ES-I3 (cell line): ENCODE measurements around the gene TRMT5.

Source experiments
- H3K36me3 ChIP-seq: 2 replicates; pipeline ENCODE4 v1.6.1; 2013; ENCODE audit warnings: mild to moderate bottlenecking, low read length, control low read depth, moderate library complexity; ENCODE audit not compliant: insufficient read depth
- H3K4me1 ChIP-seq: 2 replicates; pipeline ENCODE4 v1.6.1; 2013; ENCODE audit warnings: mild to moderate bottlenecking, control low read depth, low read length; ENCODE audit not compliant: insufficient read depth
- H3K9ac ChIP-seq: 2 replicates; pipeline ENCODE4 v1.6.1; 2013; ENCODE audit warnings: low read depth, mild to moderate bottlenecking, low read length, moderate library complexity
- H3K9me3 ChIP-seq: 2 replicates; pipeline ENCODE4 v1.6.1; 2013; ENCODE audit warnings: mild to moderate bottlenecking, low read length, moderate library complexity; ENCODE audit not compliant: control insufficient read depth, insufficient read depth

TRMT5 gene

GRCh38 chr14:60980811-60981632, at the start of gene TRMT5, which contains the start of gene SLC38A6:
Gene TRMT5, minus strand, starts transcription at chr14:60981079. Its CDS starts 106 bp downstream, at chr14:60980973.
Gene SLC38A6, plus strand, starts transcription at chr14:60981245. Its CDS starts 33 bp downstream, at chr14:60981278.
- Histone ChIP-seq H3K9me3 (no peaks in the 10 kb centered on the region), H3K9ac (peak within 1 kb of the TSS; percentile 85), H3K4me1 (no peaks in the 10 kb centered on the region), H3K36me3 (no peaks in the 10 kb centered on the region)

GRCh38 chr14:61026526-61026925, 45.6 kb upstream of the TRMT5 start:
- no peaks in the 10 kb centered on the region for H3K36me3 ChIP-seq
- no peaks in the 10 kb centered on the region for H3K9me3 ChIP-seq
- H3K9ac ChIP-seq, result no peak overlapping the region
- H3K4me1 ChIP-seq, result no peaks in the 10 kb centered on the region; the same call in 1 of the 2 replicates

GRCh38 chr14:61025251-61026223, 44.7 kb upstream of the TRMT5 start:
- H3K9me3 ChIP-seq, result no peaks in the 10 kb centered on the region
- no peak overlapping the region for H3K9ac ChIP-seq
- H3K36me3 ChIP-seq, result no peaks in the 10 kb centered on the region; the same call in 1 of the 2 replicates
- H3K4me1 ChIP-seq, result no peaks in the 10 kb centered on the region; the same call in 1 of the 2 replicates

- Histone ChIP-seq H3K36me3 (no peaks in the 10 kb centered on the region; the same call in 1 of the 2 replicates), H3K9ac (no peak overlapping the region), H3K4me1 (no peaks in the 10 kb centered on the region), H3K9me3 (peaks cover 8% of the 10 kb centered on the region)
Observed at GRCh38 chr14:61019537-61019936, 38.7 kb upstream of the TRMT5 start.

- Histone ChIP-seq H3K9ac (no peak overlapping the region), H3K9me3 (no peaks in the 10 kb centered on the region; the same call in 1 of the 2 replicates), H3K4me1 (no peaks in the 10 kb centered on the region), H3K36me3 (peaks cover 4% of the 10 kb centered on the region; the same call in 1 of the 2 replicates)
Observed at GRCh38 chr14:61003571-61003970, 22.7 kb upstream of the TRMT5 start.

- no peaks in the 10 kb centered on the region for H3K4me1 ChIP-seq
- no peak overlapping the region for H3K9ac ChIP-seq
- peaks cover 4% of the 10 kb centered on the region for H3K36me3 ChIP-seq
- no peaks in the 10 kb centered on the region for H3K9me3 ChIP-seq
Observed at GRCh38 chr14:60999536-60999935, 18.7 kb upstream of the TRMT5 start.

GRCh38 chr14:60998617-60999016, 17.7 kb upstream of the TRMT5 start:
- Histone ChIP-seq H3K9ac (no peak overlapping the region), H3K4me1 (no peaks in the 10 kb centered on the region), H3K36me3 (peaks cover 4% of the 10 kb centered on the region; the same call in 1 of the 2 replicates), H3K9me3 (no peaks in the 10 kb centered on the region)

- no peak overlapping the region for H3K9ac ChIP-seq
- H3K36me3 ChIP-seq, result peaks cover 8% of the 10 kb centered on the region
- no peaks in the 10 kb centered on the region for H3K4me1 ChIP-seq
- no peaks in the 10 kb centered on the region for H3K9me3 ChIP-seq
Observed at GRCh38 chr14:60989599-60989998, 8.7 kb upstream of the TRMT5 start.

GRCh38 chr14:60986500-60986899, 5.6 kb upstream of the TRMT5 start:
- Histone ChIP-seq H3K9ac (no peak overlapping the region), H3K9me3 (no peaks in the 10 kb centered on the region), H3K4me1 (no peaks in the 10 kb centered on the region), H3K36me3 (no peaks in the 10 kb centered on the region)

- Histone ChIP-seq H3K36me3 (no peaks in the 10 kb centered on the region), H3K9ac (no peak overlapping the region), H3K4me1 (no peaks in the 10 kb centered on the region), H3K9me3 (no peaks in the 10 kb centered on the region)
Observed at GRCh38 chr14:60984196-60984595, 3.3 kb upstream of the TRMT5 start.

- peak overlapping the region; percentile 85 for H3K9ac ChIP-seq
- no peaks in the 10 kb centered on the region for H3K36me3 ChIP-seq
- H3K4me1 ChIP-seq, result no peaks in the 10 kb centered on the region
- H3K9me3 ChIP-seq, result no peaks in the 10 kb centered on the region
Observed at GRCh38 chr14:60981633-60982455, 965 bp upstream of the TRMT5 start.

GRCh38 chr14:60977847-60978246, 3.0 kb downstream of the TRMT5 start:
- no peaks in the 10 kb centered on the region; the same call in 1 of the 2 replicates for H3K36me3 ChIP-seq
- H3K9ac ChIP-seq, result no peak overlapping the region
- no peaks in the 10 kb centered on the region for H3K4me1 ChIP-seq
- H3K9me3 ChIP-seq, result no peaks in the 10 kb centered on the region

- Histone ChIP-seq H3K4me1 (no peaks in the 10 kb centered on the region), H3K9me3 (no peaks in the 10 kb centered on the region), H3K36me3 (no peaks in the 10 kb centered on the region; the same call in none of the 2 replicates), H3K9ac (no peak overlapping the region)
Observed at GRCh38 chr14:60975551-60975950, 5.3 kb downstream of the TRMT5 start.
